Measurements from ENCODE around the gene TMEM52.
A peak's percentile ranks its signal among the peaks of the same experiment; 100 is the strongest.

Gene TMEM52

GRCh38 chr1:1964811-1965210 is 45.7 kb upstream of the TMEM52 start:
- Histone ChIP-seq H3K36me3 (no peaks in the 10 kb centered on the region), H3K27ac (no peak overlapping the region), H3K4me1 (ENCODE audit: control insufficient read depth in 1 of 2, insufficient read depth in 1 of 2, low read depth in 1 of 2, low read length in 1 of 2) (no peaks in the 10 kb centered on the region), H3K4me3 (ENCODE audit: low read depth in 1 of 2, low read length in 1 of 2) (no peak overlapping the region), H3K9me3 (no peaks in the 10 kb centered on the region), H3K27me3 (peaks cover 53% of the 10 kb centered on the region)
- no peak for TF ChIP-seq CTCF (IDR thresholded peaks at IDR 0.05)

GRCh38 chr1:1963570-1963969 is 44.5 kb upstream of the TMEM52 start:
- no peaks in the 10 kb centered on the region for H3K4me1 ChIP-seq (ENCODE audit: control insufficient read depth in 1 of 2, insufficient read depth in 1 of 2, low read depth in 1 of 2, low read length in 1 of 2)
- no peaks in the 10 kb centered on the region for H3K36me3 ChIP-seq
- H3K27ac ChIP-seq, result no peak overlapping the region
- H3K9me3 ChIP-seq, result no peaks in the 10 kb centered on the region
- no peak overlapping the region for H3K4me3 ChIP-seq (ENCODE audit: low read depth in 1 of 2, low read length in 1 of 2)
- H3K27me3 ChIP-seq, result peaks cover 65% of the 10 kb centered on the region
- TF ChIP-seq CTCF (IDR thresholded peaks at IDR 0.05), result no peak

- Histone ChIP-seq H3K36me3 (no peaks in the 10 kb centered on the region), H3K4me3 (ENCODE audit: low read depth in 1 of 2, low read length in 1 of 2) (no peak overlapping the region), H3K9me3 (no peaks in the 10 kb centered on the region), H3K4me1 (ENCODE audit: control insufficient read depth in 1 of 2, insufficient read depth in 1 of 2, low read depth in 1 of 2, low read length in 1 of 2) (no peaks in the 10 kb centered on the region), H3K27ac (no peak overlapping the region), H3K27me3 (peaks cover 59% of the 10 kb centered on the region)
- TF ChIP-seq CTCF (IDR thresholded peaks at IDR 0.05), result no peak
Observed at GRCh38 chr1:1962752-1963151, 43.7 kb upstream of the TMEM52 start.

GRCh38 chr1:1960480-1961196 is 41.6 kb upstream of the TMEM52 start:
- Histone ChIP-seq H3K9me3 (no peaks in the 10 kb centered on the region), H3K27me3 (peaks cover 41% of the 10 kb centered on the region), H3K4me3 (ENCODE audit: low read depth in 1 of 2, low read length in 1 of 2) (no peak overlapping the region), H3K4me1 (ENCODE audit: control insufficient read depth in 1 of 2, insufficient read depth in 1 of 2, low read depth in 1 of 2, low read length in 1 of 2) (no peaks in the 10 kb centered on the region), H3K36me3 (no peaks in the 10 kb centered on the region), H3K27ac (no peak overlapping the region)
- no peak for TF ChIP-seq CTCF (IDR thresholded peaks at IDR 0.05)

GRCh38 chr1:1959840-1960479 is 40.9 kb upstream of the TMEM52 start:
- H3K27ac ChIP-seq, result no peak overlapping the region
- H3K27me3 ChIP-seq, result peaks cover 34% of the 10 kb centered on the region
- no peak overlapping the region for H3K4me3 ChIP-seq (ENCODE audit: low read depth in 1 of 2, low read length in 1 of 2)
- H3K4me1 ChIP-seq (ENCODE audit: control insufficient read depth in 1 of 2, insufficient read depth in 1 of 2, low read depth in 1 of 2, low read length in 1 of 2), result no peaks in the 10 kb centered on the region
- H3K36me3 ChIP-seq, result no peaks in the 10 kb centered on the region
- no peaks in the 10 kb centered on the region for H3K9me3 ChIP-seq
- peak; percentile 40 for TF ChIP-seq CTCF (IDR thresholded peaks at IDR 0.05)

Measured in neutrophil (primary cell).